Activated naive CD4-positive, alpha-beta T cell treated with anti-CD3 and anti-CD28 coated beads, Interleukin-2, amount 50 U/mL, for 24 hours (primary cell): ENCODE data around the gene FOXP3.
"Not testable (repeated sequence)": the region's sequence is repeated elsewhere in the genome, so short reads cannot be mapped to it uniquely, and the experiment has no call there.

Experiments used
- H3K27ac Mint-ChIP-seq: one replicate; pipeline ENCODE4 v1.8.0; 2021; ENCODE audit warnings: mild to moderate bottlenecking, mixed read lengths
- H3K27me3 Mint-ChIP-seq: one replicate; pipeline ENCODE4 v1.8.0; 2021; ENCODE audit warnings: mixed read lengths
- H3K36me3 Mint-ChIP-seq: one replicate; pipeline ENCODE4 v1.8.0; 2021; ENCODE audit warnings: mixed read lengths
- H3K4me1 Mint-ChIP-seq: one replicate; pipeline ENCODE4 v1.8.0; 2021; ENCODE audit warnings: mixed read lengths
- H3K4me3 Mint-ChIP-seq: one replicate; pipeline ENCODE4 v1.8.0; 2021; ENCODE audit warnings: mild to moderate bottlenecking, mixed read lengths
- H3K9me3 Mint-ChIP-seq: one replicate; pipeline ENCODE4 v1.8.0; 2021; ENCODE audit warnings: mixed read lengths

FOXP3 gene, protein sequence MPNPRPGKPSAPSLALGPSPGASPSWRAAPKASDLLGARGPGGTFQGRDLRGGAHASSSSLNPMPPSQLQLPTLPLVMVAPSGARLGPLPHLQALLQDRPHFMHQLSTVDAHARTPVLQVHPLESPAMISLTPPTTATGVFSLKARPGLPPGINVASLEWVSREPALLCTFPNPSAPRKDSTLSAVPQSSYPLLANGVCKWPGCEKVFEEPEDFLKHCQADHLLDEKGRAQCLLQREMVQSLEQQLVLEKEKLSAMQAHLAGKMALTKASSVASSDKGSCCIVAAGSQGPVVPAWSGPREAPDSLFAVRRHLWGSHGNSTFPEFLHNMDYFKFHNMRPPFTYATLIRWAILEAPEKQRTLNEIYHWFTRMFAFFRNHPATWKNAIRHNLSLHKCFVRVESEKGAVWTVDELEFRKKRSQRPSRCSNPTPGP

DNA sequence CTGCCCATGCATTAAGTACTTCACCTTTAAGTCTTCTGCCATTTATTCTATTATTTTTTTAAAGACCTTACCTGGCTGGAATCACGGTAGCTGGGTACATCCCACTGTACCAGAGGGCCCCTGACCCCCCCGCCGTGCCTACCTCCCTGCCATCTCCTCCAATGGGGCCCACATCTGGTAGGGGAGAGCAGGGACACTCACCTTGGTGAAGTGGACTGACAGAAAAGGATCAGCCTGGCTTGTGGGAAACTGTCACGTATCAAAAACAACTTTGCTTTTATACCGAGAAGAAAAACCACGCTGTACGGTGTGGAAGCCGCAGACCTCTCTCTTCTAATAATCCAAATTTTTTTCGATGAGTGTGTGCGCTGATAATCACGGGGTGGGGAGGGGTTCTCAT is at the start of gene FOXP3:
Gene FOXP3 (minus strand): TSS at position 251 of the 400 bp plus-strand sequence. CDS start 6,205 bp downstream, outside the sequence.
- Mint-ChIP-seq H3K27ac (peak within 1 kb of the TSS; percentile 87), H3K9me3 (no peaks in the 10 kb centered on the region), H3K4me3 (peak within 1 kb of the TSS; percentile 64), H3K27me3 (no peaks in the 10 kb centered on the region), H3K36me3 (no peaks in the 10 kb centered on the region), H3K4me1 (peaks cover 45% of the 10 kb centered on the region)

DNA sequence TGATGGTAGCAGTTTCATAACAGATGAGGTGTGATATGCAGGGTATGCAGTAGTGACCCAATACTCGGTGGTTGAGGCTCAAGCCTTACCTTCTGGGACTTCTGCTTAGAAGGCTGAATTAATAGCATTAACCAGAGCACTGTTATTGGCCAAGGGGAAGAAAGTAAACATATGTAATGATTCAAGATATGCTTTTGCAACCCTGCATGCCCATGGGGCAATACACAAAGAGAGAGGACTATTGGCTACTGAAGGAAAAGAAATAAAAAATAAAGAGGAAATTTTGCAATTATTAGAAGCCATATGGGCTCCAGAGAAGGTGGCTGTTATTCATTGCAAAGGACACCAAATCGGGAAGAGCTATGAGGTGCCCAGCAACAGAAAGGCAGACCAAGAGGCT is 47.7 kb upstream of the FOXP3 start:
- Mint-ChIP-seq H3K4me1 (peaks cover 22% of the 10 kb centered on the region), H3K4me3 (no peak overlapping the region), H3K27ac (no peak overlapping the region), H3K9me3 (no peaks in the 10 kb centered on the region), H3K27me3 (no peaks in the 10 kb centered on the region), H3K36me3 (no peaks in the 10 kb centered on the region)

DNA sequence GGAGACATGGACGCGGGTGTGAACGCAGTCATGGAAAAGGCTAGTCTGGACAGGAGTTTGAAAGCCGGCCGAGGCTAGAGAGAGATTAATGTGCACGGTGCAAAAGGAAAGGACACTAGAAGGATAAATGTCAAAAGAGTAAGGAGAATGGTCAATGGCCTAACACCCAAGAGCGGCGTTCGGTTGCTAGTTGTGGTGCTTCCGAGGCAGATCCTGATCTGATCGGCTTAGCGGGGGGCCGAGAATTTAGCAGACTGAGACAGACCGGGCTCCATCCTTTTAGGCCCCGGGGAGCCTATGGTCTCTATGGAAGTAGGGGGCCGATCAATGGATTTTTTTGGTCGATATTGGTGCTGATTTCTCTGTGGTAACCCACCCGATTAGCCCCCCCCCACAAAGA is 45.9 kb upstream of the FOXP3 start:
- H3K27me3 Mint-ChIP-seq: no peaks in the 10 kb centered on the region
- peaks cover 22% of the 10 kb centered on the region for H3K4me1 Mint-ChIP-seq
- peak overlapping the region; percentile 96 for H3K27ac Mint-ChIP-seq
- H3K4me3 Mint-ChIP-seq: peak overlapping the region; percentile 88
- no peaks in the 10 kb centered on the region for H3K36me3 Mint-ChIP-seq
- no peaks in the 10 kb centered on the region for H3K9me3 Mint-ChIP-seq

DNA sequence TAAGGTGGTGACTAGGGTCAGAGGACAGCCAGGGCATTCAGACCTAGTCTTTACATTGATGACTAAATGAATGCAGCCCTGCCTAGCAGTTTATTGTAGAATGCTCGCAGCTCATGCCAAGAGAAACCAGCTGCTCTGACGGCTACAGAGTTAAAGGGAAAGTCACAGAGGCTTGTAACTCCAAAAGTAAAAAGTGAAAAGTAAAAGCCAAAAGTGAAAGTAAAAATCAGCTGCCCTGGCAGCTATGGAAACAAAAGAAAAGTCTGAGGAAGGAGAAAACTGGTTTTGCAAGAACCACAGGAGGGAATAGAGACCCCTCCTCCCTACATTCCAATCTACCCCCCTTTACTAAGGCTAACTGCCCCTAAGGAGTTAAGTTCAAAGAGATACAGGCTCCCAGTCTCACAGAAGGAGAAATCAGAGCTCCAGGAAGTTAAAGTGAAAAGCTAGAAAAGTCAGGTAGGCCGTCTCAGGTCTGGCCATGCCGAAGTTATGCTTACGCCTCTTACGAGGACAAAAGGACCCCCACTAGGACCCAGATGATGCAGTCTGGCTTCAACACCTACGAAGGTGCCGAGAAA is 45.0 kb upstream of the FOXP3 start:
- no peaks in the 10 kb centered on the region for H3K9me3 Mint-ChIP-seq
- peaks cover 22% of the 10 kb centered on the region for H3K4me1 Mint-ChIP-seq
- peak overlapping the region; percentile 96 for H3K27ac Mint-ChIP-seq
- peak overlapping the region; percentile 88 for H3K4me3 Mint-ChIP-seq
- H3K27me3 Mint-ChIP-seq: no peaks in the 10 kb centered on the region
- no peaks in the 10 kb centered on the region for H3K36me3 Mint-ChIP-seq

DNA sequence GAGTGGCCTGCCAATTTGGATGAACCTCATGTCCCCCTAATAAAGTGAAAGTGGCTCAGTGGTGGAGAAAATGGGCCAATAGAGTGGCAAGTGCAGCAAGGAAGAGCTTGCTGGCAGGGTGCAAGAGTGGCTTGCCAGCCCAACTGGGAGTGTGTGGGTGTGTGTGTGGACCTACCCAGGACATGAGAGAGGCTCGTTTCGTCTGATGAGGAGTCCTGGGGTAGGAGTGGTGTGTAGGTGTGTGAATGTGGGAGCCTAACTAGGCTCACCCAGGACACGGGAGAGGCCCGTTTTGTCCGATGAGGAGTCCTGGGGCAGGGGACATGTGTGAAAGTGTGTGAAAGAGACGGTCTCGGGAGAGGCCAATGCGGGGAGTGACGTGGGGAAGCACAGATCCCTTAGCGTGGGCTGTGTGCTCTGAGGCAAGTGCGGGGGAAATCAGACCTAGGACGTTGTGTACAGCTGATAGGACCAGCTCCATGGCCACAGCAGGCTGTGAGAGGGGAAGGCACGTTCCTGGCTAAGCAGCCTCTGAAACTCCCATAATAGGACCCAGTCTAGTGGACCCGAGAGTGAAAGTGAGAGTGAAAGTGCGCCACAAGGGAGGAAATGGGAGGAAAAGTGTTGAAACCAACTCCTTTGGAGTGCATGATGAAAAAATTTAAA is 44.2 kb upstream of the FOXP3 start:
- Mint-ChIP-seq H3K4me3 (peak overlapping the region; percentile 88), H3K27me3 (no peaks in the 10 kb centered on the region), H3K9me3 (no peaks in the 10 kb centered on the region), H3K36me3 (no peaks in the 10 kb centered on the region), H3K27ac (peak overlapping the region; percentile 96), H3K4me1 (peaks cover 22% of the 10 kb centered on the region)

DNA sequence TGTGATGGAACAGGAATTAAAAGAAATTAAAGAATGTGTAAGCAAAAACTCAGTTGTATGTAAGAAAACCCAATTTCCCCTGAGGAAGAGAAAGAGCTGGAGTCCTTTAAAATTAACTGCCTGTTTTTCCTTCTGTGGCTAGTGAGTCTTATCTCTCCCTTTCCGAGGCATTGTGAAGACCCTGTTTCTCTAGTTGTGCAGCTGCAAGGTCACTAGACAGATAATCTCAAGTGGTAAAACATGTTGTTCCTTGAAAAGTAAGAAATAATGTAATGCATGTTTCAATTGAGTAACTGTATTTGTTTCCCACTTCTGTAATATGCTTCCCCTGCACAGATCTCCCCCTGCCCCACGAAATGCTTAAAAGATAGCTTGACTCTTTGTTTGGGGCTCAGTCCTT is 43.3 kb upstream of the FOXP3 start:
- not testable (repeated sequence) for H3K27ac Mint-ChIP-seq, H3K4me3 Mint-ChIP-seq, H3K36me3 Mint-ChIP-seq, H3K27me3 Mint-ChIP-seq, H3K9me3 Mint-ChIP-seq
- peaks cover 22% of the 10 kb centered on the region for H3K4me1 Mint-ChIP-seq

DNA sequence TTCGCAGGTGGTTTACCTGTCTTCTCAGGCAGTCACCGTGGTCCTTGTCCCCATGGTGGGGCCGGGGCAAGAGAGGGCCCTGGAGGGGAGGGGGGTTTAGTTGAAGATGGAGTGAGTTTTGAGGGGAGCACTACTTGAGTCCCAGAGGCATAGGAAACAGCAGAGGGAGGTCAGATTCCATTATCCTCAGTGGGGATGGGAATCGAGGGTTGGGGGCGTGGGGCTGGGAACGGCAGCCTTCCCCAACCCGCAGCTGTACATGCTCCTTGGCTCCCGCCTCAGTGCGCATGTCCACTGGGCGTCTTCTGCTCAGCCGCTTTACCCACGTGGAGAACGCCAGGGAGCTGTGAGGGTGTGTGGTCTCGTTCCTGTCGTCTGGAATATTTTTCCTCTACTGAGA is 38.8 kb upstream of the FOXP3 start, which contains the start of gene GAGE10:
Gene GAGE10 (plus strand): TSS at position 301 of the 400 bp plus-strand sequence. CDS start 1,214 bp downstream, outside the sequence.
- Mint-ChIP-seq H3K4me3 (no peak within 1 kb of the TSS), H3K4me1 (peaks cover 1% of the 10 kb centered on the region), H3K9me3 (no peaks in the 10 kb centered on the region), H3K27me3 (no peaks in the 10 kb centered on the region), H3K36me3 (no peaks in the 10 kb centered on the region), H3K27ac (no peak within 1 kb of the TSS)

DNA sequence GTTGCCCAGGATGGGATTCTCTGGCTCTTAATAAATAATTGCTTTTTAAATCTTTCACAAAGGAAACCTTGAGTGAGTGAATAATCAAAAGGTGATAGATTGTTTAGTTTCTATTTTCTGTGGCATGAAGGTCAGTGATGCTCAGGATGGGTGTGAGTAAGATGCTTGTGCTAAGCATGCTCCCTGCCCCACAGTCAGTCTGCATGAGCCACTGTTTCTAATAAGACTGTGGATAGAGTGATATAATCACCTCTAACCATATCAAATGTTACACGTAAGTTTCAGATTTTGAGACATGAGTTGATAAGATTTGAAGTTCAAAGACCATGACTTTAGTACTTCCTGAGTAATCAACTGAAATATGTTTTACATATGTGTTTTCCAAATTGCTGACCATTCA is 36.2 kb upstream of the FOXP3 start:
- H3K27me3 Mint-ChIP-seq: no peaks in the 10 kb centered on the region
- peaks cover 11% of the 10 kb centered on the region for H3K4me1 Mint-ChIP-seq
- no peaks in the 10 kb centered on the region for H3K9me3 Mint-ChIP-seq
- H3K4me3 Mint-ChIP-seq: no peak overlapping the region
- no peak overlapping the region for H3K27ac Mint-ChIP-seq
- H3K36me3 Mint-ChIP-seq: no peaks in the 10 kb centered on the region

DNA sequence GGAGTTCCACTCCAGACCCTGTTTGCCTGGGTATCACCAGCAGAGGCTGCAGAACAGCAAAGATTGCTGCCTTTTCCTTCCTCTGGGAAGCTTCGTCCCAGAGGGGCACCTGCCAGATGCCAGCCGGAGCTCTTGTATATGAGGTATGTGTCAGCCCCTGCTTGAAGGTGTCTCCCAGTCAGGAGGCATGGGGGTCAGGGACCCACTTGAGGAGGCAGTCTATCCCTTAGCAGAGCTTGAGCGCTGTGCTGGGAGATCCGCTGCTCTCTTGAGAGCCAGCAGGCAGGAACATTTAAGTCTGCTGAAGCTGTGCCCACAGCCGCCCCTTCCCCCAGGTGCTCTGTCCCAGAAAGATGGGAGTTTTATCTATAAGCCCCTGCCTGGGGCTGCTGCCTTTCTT is 34.8 kb upstream of the FOXP3 start:
- not testable (repeated sequence) for H3K4me3 Mint-ChIP-seq, H3K27ac Mint-ChIP-seq, H3K27me3 Mint-ChIP-seq, H3K9me3 Mint-ChIP-seq, H3K36me3 Mint-ChIP-seq
- peaks cover 11% of the 10 kb centered on the region for H3K4me1 Mint-ChIP-seq

DNA sequence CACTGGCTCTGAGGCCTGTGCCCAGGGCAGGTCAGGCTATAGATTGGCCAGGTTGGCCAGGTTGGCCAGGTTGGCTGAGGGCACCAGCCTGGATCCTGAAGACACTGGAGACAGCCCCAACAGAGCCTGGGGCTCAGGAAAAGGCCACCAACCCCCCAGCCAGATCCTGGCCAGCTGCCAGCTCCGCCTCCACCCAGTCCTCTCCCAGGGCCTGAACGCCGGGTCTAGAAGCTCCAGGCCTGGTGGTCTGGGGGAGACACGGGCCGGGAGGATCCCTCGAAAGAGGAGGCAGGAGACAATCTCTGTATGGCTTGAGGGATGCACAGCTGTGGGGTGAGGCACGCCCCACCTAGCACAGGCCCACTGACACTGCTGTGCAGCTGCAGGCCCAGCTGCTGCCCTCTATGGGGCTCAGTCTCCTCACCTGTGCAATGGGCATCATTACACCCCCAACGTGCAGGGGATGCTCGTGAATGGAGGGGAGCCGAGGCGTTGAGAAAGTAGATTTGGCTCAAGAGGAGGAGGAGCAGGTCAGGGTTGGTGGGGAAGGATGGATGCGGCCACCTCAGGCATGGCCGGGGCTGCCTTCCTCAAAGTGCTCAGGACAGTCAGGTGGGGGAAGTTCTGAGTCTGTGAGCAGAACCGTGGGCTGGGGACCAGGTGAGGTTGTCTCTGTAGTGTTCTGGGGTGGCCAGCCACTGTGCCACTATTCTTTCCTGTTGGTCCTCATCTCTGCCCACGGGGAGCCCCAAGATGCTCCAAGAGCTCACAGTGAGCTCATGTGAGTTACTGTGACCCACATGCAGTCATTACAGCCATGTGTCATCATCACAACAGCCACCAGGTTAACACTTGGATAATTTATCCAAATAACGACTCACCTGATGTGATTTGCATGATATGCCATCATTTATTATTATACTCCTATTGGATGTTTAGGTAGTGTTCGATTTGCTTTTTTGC is 28.2 kb upstream of the FOXP3 start:
- H3K9me3 Mint-ChIP-seq: no peaks in the 10 kb centered on the region
- H3K4me1 Mint-ChIP-seq: peaks cover 45% of the 10 kb centered on the region
- H3K4me3 Mint-ChIP-seq: no peak overlapping the region
- no peaks in the 10 kb centered on the region for H3K36me3 Mint-ChIP-seq
- no peak overlapping the region for H3K27ac Mint-ChIP-seq
- no peaks in the 10 kb centered on the region for H3K27me3 Mint-ChIP-seq

DNA sequence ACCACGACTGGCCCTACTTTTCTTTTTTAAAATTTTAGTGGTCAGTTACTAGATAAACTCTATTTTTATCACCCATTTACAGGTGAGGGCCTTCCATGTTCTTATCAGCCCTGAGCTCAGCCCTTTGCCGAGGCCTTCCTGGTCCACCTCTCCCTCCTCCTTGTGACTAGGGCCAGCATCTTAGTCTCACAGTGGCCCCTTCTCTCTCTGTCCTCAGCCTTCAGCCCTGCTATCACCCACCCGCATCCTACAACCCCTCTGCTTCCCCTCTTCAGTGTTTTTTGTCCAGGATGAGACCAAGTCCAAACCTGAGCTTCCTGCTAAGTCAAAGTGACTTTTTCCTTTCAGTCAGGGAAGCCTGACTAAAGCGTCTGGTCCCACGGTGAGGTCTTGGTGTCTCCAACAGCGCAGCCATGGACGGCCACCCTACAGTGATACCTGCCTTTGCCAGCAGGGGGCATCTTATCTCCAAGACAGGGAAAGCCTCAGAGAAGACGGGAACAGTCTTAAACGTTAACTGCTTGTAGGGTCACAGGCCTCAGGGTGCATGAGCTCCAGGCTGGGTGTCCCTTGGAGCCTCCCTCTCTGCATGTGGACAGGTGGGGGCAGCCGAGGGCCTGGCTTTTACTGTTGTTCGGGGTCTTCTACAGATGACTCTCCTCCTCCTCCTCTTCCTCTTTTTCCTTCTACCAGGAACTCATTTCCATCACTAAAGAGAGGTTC is 27.3 kb upstream of the FOXP3 start:
- peaks cover 48% of the 10 kb centered on the region for H3K4me1 Mint-ChIP-seq
- no peaks in the 10 kb centered on the region for H3K27me3 Mint-ChIP-seq
- H3K36me3 Mint-ChIP-seq: no peaks in the 10 kb centered on the region
- no peak overlapping the region for H3K4me3 Mint-ChIP-seq
- H3K27ac Mint-ChIP-seq: peak overlapping the region; percentile 70
- H3K9me3 Mint-ChIP-seq: no peaks in the 10 kb centered on the region

DNA sequence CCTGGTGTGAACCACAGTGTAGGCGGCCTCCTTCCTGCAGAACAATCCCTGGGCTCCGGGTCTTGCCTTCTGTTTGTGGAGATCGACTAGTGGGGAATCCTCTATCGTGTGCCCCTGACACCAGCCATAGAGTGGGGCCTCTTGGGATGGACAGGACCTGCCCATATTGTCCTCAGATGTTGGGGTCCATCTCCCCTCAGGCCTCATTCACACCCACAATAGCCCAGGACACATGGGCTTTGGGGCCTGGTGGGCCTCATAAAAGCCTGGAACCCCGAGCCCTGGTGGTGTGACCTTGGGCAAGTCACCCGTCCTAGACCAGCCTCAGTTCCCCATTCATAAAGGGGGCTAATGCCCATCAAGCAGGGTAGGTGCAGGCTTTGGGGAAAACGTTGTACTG is 25.7 kb upstream of the FOXP3 start:
- H3K27ac Mint-ChIP-seq: no peak overlapping the region
- H3K9me3 Mint-ChIP-seq: no peaks in the 10 kb centered on the region
- H3K36me3 Mint-ChIP-seq: no peaks in the 10 kb centered on the region
- H3K27me3 Mint-ChIP-seq: no peaks in the 10 kb centered on the region
- no peak overlapping the region for H3K4me3 Mint-ChIP-seq
- peaks cover 37% of the 10 kb centered on the region for H3K4me1 Mint-ChIP-seq

DNA sequence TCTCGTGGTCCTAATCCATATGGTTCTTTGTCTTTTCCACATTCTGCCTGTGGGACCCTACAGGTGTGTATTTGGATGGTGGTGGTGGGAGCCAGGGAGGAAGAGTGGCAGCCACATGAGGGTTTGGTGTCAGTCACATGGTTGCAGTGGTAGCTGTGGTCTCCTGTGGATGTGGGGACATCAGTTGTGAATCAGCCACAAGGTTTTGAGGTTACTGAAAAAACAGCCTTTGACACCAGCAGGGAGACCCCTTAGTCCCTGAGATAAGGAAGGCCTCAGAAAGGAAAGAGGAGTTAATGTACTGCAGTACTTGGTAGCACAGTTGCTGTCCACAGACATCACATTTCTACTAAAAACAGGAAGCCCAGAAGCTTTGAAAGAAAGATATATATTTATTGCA is 23.2 kb upstream of the FOXP3 start:
- Mint-ChIP-seq H3K4me3 (no peak overlapping the region), H3K36me3 (no peaks in the 10 kb centered on the region), H3K9me3 (no peaks in the 10 kb centered on the region), H3K27ac (no peak overlapping the region), H3K4me1 (peaks cover 31% of the 10 kb centered on the region), H3K27me3 (no peaks in the 10 kb centered on the region)

DNA sequence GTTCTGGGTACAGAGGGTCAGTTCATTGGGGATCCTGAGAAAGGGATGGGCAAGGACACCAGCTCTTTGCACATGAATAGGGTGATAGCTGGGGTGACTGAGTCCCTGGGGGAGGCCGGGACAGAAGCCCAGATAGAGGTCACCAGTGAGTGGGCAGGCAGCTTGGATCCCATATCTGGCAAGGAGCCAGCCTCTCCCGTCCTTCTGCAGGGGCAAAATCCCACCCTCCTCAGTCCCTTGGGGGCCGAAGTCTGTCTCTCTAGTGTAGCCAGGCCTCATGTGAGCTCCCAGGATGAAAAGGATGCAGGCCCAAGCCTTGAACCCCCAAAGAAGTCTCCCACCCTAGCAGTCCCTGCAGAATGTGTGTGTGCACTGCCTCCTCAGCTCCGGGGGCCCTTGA is 22.1 kb upstream of the FOXP3 start:
- Mint-ChIP-seq H3K4me1 (peaks cover 31% of the 10 kb centered on the region), H3K36me3 (no peaks in the 10 kb centered on the region), H3K4me3 (no peak overlapping the region), H3K27ac (no peak overlapping the region), H3K9me3 (no peaks in the 10 kb centered on the region), H3K27me3 (no peaks in the 10 kb centered on the region)

DNA sequence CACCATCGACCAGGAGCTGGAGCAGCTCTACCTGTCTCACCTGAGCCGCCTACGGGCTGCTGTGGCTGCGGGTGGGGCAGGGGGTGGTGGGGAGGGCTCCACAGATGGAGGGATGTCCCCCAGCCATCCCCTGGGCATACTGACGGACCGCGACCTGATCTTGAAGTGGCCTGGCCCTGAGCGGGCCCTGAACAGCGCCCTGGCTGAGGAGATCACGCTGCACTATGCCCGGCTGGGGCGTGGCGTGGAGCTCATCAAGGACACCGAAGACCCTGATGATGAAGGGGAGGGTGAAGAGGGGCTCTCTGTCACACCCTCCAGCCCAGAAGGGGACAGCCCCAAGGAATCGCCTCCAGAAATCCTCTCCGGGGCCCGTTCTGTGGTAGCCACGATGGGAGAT is 21.6 kb upstream of the FOXP3 start:
- Mint-ChIP-seq H3K27me3 (no peaks in the 10 kb centered on the region), H3K4me1 (peaks cover 32% of the 10 kb centered on the region), H3K4me3 (no peak overlapping the region), H3K9me3 (no peaks in the 10 kb centered on the region), H3K36me3 (no peaks in the 10 kb centered on the region), H3K27ac (no peak overlapping the region)
